ENCODE results near the gene SMG6.
A peak's percentile ranks its signal among the peaks of the same experiment; 100 is the strongest.

The SMG6 gene

GRCh38 chr17:2057175-2057759 lies 246.3 kb downstream of the SMG6 start:
- Histone ChIP-seq H3K9ac (ENCODE audit: low read length) (no peak overlapping the region), H3K79me2 (ENCODE audit: control insufficient read depth, insufficient read depth, low read length) (no peaks in the 10 kb centered on the region), H3K79me1 (ENCODE audit: low read length) (no peaks in the 10 kb centered on the region), H3K4ac (ENCODE audit: low read depth, low read length) (no peak overlapping the region), H3K27ac (ENCODE audit: low read depth, low read length) (no peak overlapping the region), H3K27me3 (ENCODE audit: insufficient read depth, low read length, poor library complexity) (peaks cover 41% of the 10 kb centered on the region), H3K23ac (ENCODE audit: low read length) (no peak overlapping the region), H2AK5ac (ENCODE audit: low read length) (no peak overlapping the region), H3K4me3 (ENCODE audit: low read length) (no peak overlapping the region), H3K36me3 (ENCODE audit: control insufficient read depth, insufficient read depth, low read length) (no peaks in the 10 kb centered on the region), H3K4me1 (ENCODE audit: control insufficient read depth, low read depth, low read length) (no peaks in the 10 kb centered on the region), H2BK120ac (ENCODE audit: low read depth, low read length) (no peak overlapping the region), H2BK15ac (replicated peaks; ENCODE audit: low read depth) (no peak overlapping the region), H3K56ac (ENCODE audit: low read length) (no peak overlapping the region), H3K18ac (ENCODE audit: low read length) (no peak overlapping the region), H2BK5ac (ENCODE audit: low read length) (no peak overlapping the region), H4K5ac (ENCODE audit: low read length) (no peak overlapping the region), H4K8ac (ENCODE audit: low read depth, low read length) (no peak overlapping the region), H3K4me2 (ENCODE audit: low read length) (no peak overlapping the region)
- DNase-seq: peak; percentile 37
- WGBS (ENCODE audit: extremely low coverage, insufficient coverage, low lambda C conversion rate): no CpG with 5 or more reads among the region's 81 CpGs

- Histone ChIP-seq H2AK5ac (ENCODE audit: low read length) (no peak overlapping the region), H3K79me1 (ENCODE audit: low read length) (no peaks in the 10 kb centered on the region), H3K23ac (ENCODE audit: low read length) (no peak overlapping the region), H4K8ac (ENCODE audit: low read depth, low read length) (no peak overlapping the region), H3K36me3 (ENCODE audit: control insufficient read depth, insufficient read depth, low read length) (no peaks in the 10 kb centered on the region), H2BK15ac (replicated peaks; ENCODE audit: low read depth) (no peak overlapping the region), H3K56ac (ENCODE audit: low read length) (peak overlapping the region; percentile 15), H3K27ac (ENCODE audit: low read depth, low read length) (no peak overlapping the region), H3K4me1 (ENCODE audit: control insufficient read depth, low read depth, low read length) (no peaks in the 10 kb centered on the region), H3K4ac (ENCODE audit: low read depth, low read length) (no peak overlapping the region), H3K27me3 (ENCODE audit: insufficient read depth, low read length, poor library complexity) (peaks cover 46% of the 10 kb centered on the region), H3K79me2 (ENCODE audit: control insufficient read depth, insufficient read depth, low read length) (no peaks in the 10 kb centered on the region), H3K9ac (ENCODE audit: low read length) (no peak overlapping the region), H4K5ac (ENCODE audit: low read length) (no peak overlapping the region), H2BK120ac (ENCODE audit: low read depth, low read length) (no peak overlapping the region), H3K18ac (ENCODE audit: low read length) (no peak overlapping the region), H3K4me3 (ENCODE audit: low read length) (no peak overlapping the region), H2BK5ac (ENCODE audit: low read length) (no peak overlapping the region), H3K4me2 (ENCODE audit: low read length) (no peak overlapping the region)
- WGBS (ENCODE audit: extremely low coverage, insufficient coverage, low lambda C conversion rate): no CpG with 5 or more reads among the region's 85 CpGs
- peak; percentile 72 for DNase-seq
Observed at GRCh38 chr17:2056206-2057174, 247.1 kb downstream of the SMG6 start.

GRCh38 chr17:2055292-2056205 lies 248.0 kb downstream of the SMG6 start:
- Histone ChIP-seq H3K4ac (ENCODE audit: low read depth, low read length) (no peak overlapping the region), H3K27me3 (ENCODE audit: insufficient read depth, low read length, poor library complexity) (peaks cover 52% of the 10 kb centered on the region), H4K5ac (ENCODE audit: low read length) (no peak overlapping the region), H3K79me1 (ENCODE audit: low read length) (no peaks in the 10 kb centered on the region), H2AK5ac (ENCODE audit: low read length) (no peak overlapping the region), H3K56ac (ENCODE audit: low read length) (no peak overlapping the region), H3K4me2 (ENCODE audit: low read length) (peak overlapping the region; percentile 44), H3K4me3 (ENCODE audit: low read length) (no peak overlapping the region), H3K9ac (ENCODE audit: low read length) (no peak overlapping the region), H4K8ac (ENCODE audit: low read depth, low read length) (no peak overlapping the region), H3K36me3 (ENCODE audit: control insufficient read depth, insufficient read depth, low read length) (no peaks in the 10 kb centered on the region), H3K23ac (ENCODE audit: low read length) (no peak overlapping the region), H2BK5ac (ENCODE audit: low read length) (no peak overlapping the region), H2BK120ac (ENCODE audit: low read depth, low read length) (no peak overlapping the region), H3K27ac (ENCODE audit: low read depth, low read length) (no peak overlapping the region), H3K18ac (ENCODE audit: low read length) (peak overlapping the region; percentile 8), H3K4me1 (ENCODE audit: control insufficient read depth, low read depth, low read length) (no peaks in the 10 kb centered on the region), H2BK15ac (replicated peaks; ENCODE audit: low read depth) (no peak overlapping the region), H3K79me2 (ENCODE audit: control insufficient read depth, insufficient read depth, low read length) (no peaks in the 10 kb centered on the region)
- DNase-seq: no peak
- no CpG with 5 or more reads among the region's 113 CpGs for WGBS (ENCODE audit: extremely low coverage, insufficient coverage, low lambda C conversion rate)

GRCh38 chr17:2054512-2055291 lies 248.9 kb downstream of the SMG6 start, which contains the start of gene HIC1:
HIC1 (plus strand) TSS chr17:2055103; CDS start chr17:2056691, 1,588 bp downstream.
- Histone ChIP-seq H4K5ac (ENCODE audit: low read length) (no peak within 1 kb of the TSS), H3K9ac (ENCODE audit: low read length) (no peak within 1 kb of the TSS), H4K8ac (ENCODE audit: low read depth, low read length) (no peak within 1 kb of the TSS), H2BK15ac (replicated peaks; ENCODE audit: low read depth) (no peak within 1 kb of the TSS), H3K4ac (ENCODE audit: low read depth, low read length) (no peak within 1 kb of the TSS), H3K18ac (ENCODE audit: low read length) (peak within 1 kb of the TSS; percentile 8), H2BK120ac (ENCODE audit: low read depth, low read length) (no peak within 1 kb of the TSS), H3K27ac (ENCODE audit: low read depth, low read length) (no peak within 1 kb of the TSS), H3K36me3 (ENCODE audit: control insufficient read depth, insufficient read depth, low read length) (no peaks in the 10 kb centered on the region), H3K23ac (ENCODE audit: low read length) (no peak within 1 kb of the TSS), H3K27me3 (ENCODE audit: insufficient read depth, low read length, poor library complexity) (peaks cover 53% of the 10 kb centered on the region), H3K79me2 (ENCODE audit: control insufficient read depth, insufficient read depth, low read length) (no peaks in the 10 kb centered on the region), H3K56ac (ENCODE audit: low read length) (no peak within 1 kb of the TSS), H3K4me2 (ENCODE audit: low read length) (peak within 1 kb of the TSS; percentile 44), H3K4me3 (ENCODE audit: low read length) (no peak within 1 kb of the TSS), H2BK5ac (ENCODE audit: low read length) (no peak within 1 kb of the TSS), H3K4me1 (ENCODE audit: control insufficient read depth, low read depth, low read length) (no peaks in the 10 kb centered on the region), H3K79me1 (ENCODE audit: low read length) (no peaks in the 10 kb centered on the region), H2AK5ac (ENCODE audit: low read length) (no peak within 1 kb of the TSS)
- DNase-seq: peak; percentile 68
- no CpG with 5 or more reads among the region's 72 CpGs for WGBS (ENCODE audit: extremely low coverage, insufficient coverage, low lambda C conversion rate)

GRCh38 chr17:2054262-2054511 lies 249.4 kb downstream of the SMG6 start:
- Histone ChIP-seq H3K18ac (ENCODE audit: low read length) (no peak overlapping the region), H4K8ac (ENCODE audit: low read depth, low read length) (no peak overlapping the region), H3K4ac (ENCODE audit: low read depth, low read length) (no peak overlapping the region), H3K4me2 (ENCODE audit: low read length) (no peak overlapping the region), H3K79me2 (ENCODE audit: control insufficient read depth, insufficient read depth, low read length) (no peaks in the 10 kb centered on the region), H3K79me1 (ENCODE audit: low read length) (no peaks in the 10 kb centered on the region), H4K5ac (ENCODE audit: low read length) (no peak overlapping the region), H3K4me3 (ENCODE audit: low read length) (no peak overlapping the region), H3K36me3 (ENCODE audit: control insufficient read depth, insufficient read depth, low read length) (no peaks in the 10 kb centered on the region), H3K9ac (ENCODE audit: low read length) (no peak overlapping the region), H2BK15ac (replicated peaks; ENCODE audit: low read depth) (no peak overlapping the region), H3K23ac (ENCODE audit: low read length) (no peak overlapping the region), H3K56ac (ENCODE audit: low read length) (no peak overlapping the region), H3K27ac (ENCODE audit: low read depth, low read length) (no peak overlapping the region), H3K27me3 (ENCODE audit: insufficient read depth, low read length, poor library complexity) (peaks cover 53% of the 10 kb centered on the region), H2BK5ac (ENCODE audit: low read length) (no peak overlapping the region), H2AK5ac (ENCODE audit: low read length) (no peak overlapping the region), H2BK120ac (ENCODE audit: low read depth, low read length) (no peak overlapping the region), H3K4me1 (ENCODE audit: control insufficient read depth, low read depth, low read length) (no peaks in the 10 kb centered on the region)
- no peak for DNase-seq
- WGBS (ENCODE audit: extremely low coverage, insufficient coverage, low lambda C conversion rate): no CpG with 5 or more reads among the region's 16 CpGs

Measured in mesendoderm (in vitro differentiated cells).